NOMO-1 (cell line): ENCODE data around the gene SLC7A9.
"Not testable (repeated sequence)": the region's sequence is repeated elsewhere in the genome, so short reads cannot be mapped to it uniquely, and the experiment has no call there.

Experiments used
- DNase-seq, 2 experiments: peaks; one replicate each; lab custom pipeline; 2025; ENCODE audit not compliant: unreplicated experiment in 2 of 2; lab: John Stamatoyannopoulos, UW

The SLC7A9 gene

DNA sequence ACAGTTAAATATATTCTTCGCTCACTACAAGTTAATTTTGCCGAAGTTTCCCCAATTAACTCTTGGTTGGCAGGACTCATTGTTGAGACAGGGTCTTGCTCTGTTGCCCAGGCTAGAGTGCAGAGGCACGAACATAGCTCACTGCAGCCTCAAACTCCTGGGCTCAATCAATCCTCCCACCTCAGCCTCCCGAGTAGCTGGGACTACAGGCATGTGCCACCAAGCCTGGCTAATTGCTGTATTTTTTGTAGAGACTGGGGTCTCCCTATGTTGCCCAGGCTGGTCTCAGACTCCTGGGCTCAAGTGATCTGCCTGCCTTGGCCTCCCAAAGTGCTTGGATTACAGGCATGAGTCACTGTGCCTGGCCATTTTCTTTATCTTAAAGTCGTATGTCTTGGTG is 15.7 kb upstream of the SLC7A9 start:
- not testable (repeated sequence) for DNase-seq

GRCh38 chr19:32881766-32882165 is 12.2 kb upstream of the SLC7A9 start:
- DNase-seq: no peak

GRCh38 chr19:32880622-32881021 is 11.1 kb upstream of the SLC7A9 start:
- DNase-seq: no peak

DNA sequence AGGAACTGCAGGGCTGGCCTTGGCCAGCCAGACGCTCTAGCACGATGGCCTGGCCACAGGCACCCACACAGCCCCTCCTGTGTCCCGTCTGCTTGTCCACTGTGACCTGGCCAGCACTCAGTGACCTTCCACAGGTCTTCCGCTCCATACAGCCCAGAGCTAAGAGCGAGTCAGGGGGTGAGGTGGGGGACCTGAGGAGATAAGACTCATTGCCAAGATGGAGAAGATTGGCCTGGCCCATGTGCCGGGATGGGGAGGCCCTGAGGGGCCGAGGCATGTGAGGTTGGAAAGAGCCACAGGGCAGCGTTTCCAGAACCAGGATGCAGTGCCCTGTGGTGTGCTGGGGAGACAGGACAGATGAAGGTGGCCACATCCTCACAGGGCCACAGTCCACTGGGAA is 10.2 kb upstream of the SLC7A9 start:
- DNase-seq: no peak

DNA sequence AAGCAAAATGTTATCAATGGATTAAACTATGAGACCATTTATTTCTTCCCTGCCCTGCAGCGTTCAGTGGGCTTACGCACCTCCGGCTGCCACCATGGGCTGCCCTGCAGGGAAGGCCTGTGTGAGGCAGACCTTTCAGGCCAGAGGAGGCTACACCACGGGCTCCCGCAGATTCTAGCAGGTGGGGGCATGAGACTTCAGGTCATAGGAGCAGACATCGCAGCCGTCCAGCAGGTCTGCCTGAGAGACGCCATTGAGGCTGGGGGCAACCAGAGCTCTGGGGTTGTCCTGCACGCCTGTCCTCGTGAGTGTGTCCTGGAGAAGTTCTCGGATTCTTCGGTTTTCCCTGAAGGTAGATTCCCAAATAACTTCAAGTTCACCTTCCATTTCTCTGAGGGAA is 9.4 kb upstream of the SLC7A9 start:
- no peak for DNase-seq

GRCh38 chr19:32877977-32878745 is 8.6 kb upstream of the SLC7A9 start:
- no peak for DNase-seq

DNA sequence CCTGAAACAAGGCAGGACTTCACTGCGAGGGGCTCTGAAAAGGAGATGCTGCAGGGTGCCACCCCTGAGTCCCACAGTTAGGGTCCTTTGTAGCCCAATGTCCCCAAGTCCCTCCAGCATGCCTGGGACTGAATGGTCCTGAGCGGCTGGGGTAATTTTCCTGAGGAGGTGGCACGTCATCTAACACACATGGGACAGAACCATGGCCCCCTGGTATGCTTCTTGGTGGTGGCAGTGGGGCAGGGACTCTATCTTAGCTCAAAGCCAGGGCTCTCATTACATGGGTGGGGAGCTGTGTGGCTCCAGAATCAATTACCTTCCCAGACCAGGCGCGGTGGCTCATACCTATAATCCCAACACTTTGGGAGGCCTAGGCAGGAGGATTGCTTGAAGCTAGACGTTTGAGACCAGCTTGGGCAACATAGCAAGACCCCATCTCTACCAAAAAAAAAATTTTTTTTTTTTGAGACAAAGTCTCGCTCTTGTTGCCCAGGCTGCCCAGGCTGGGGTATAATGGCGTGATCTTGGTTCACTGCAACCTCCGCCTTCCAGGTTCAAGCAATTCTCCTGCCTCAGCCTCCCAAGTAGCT is 7.9 kb upstream of the SLC7A9 start:
- DNase-seq: no peak

DNA sequence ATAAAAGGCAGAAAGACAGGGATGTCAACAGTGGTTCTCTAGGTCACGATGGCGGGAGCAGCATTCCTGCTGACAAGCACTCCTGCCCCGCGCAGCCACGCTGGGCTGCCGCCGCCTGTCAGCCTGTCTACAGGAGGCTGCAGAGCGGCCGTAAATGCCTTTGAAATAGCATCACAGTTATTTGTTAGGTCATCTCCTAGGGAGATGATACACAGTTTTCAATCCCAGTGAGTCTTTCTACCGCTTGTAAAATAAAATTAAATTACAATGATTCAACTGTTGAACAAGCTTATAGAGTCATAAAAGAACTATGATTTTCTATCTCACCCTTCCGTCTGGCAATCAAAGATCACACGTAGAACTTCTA is 7.3 kb upstream of the SLC7A9 start:
- no peak for DNase-seq

DNA sequence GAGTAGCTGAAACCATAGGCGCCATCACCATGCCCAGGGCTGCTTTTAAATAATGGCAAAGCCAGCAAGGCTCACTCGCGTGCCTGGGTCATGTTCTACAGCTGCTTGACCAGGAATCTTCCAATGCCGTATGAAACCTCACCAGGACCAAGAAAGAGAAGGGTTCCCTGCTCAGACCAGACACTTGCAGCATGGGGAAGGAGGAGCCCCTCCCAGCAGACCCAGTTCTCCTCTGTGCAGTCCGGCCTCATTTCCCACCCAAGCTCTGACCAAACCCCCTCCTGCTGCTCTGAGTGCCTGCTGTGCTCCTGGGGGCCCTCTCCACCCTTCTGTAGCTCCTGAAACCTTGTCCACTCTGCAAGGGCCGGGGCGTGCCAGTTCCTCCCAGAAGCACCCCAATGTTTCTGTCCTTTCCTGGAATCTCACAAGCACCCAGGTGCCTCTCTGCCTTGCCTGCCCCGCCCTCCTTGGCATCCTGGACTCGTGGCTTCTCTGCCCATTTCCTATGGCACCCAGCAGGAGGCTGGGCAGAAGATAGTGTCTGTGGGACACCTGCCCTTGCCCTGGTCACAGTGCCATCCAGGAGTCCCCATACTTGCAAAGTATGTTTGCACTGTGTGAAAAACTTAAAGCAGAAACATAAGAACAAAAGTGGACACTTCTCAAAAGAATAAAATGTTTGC is 6.8 kb upstream of the SLC7A9 start:
- no peak for DNase-seq

- no peak for DNase-seq
Observed at GRCh38 chr19:32875428-32875827, 5.9 kb upstream of the SLC7A9 start.

DNA sequence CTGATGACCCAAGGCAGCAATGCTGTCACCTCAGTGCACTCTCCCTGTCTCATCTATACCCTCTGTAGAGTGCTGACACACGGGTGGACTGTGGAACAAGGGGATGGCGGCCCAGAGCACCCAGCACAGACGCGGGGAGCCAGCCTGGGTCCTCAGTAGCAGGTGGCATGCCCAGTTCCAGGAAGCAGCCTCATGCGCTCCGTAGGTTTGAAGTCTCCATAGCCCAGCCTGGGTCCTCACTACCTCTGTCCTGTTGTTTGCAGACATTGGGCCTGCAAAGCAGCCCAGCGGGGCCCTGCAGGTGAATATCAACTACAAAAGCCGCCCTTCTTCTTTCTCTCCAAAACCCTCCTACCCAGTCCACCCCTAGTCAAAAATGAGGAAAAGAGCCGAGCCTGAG is 5.0 kb upstream of the SLC7A9 start:
- no peak for DNase-seq

DNA sequence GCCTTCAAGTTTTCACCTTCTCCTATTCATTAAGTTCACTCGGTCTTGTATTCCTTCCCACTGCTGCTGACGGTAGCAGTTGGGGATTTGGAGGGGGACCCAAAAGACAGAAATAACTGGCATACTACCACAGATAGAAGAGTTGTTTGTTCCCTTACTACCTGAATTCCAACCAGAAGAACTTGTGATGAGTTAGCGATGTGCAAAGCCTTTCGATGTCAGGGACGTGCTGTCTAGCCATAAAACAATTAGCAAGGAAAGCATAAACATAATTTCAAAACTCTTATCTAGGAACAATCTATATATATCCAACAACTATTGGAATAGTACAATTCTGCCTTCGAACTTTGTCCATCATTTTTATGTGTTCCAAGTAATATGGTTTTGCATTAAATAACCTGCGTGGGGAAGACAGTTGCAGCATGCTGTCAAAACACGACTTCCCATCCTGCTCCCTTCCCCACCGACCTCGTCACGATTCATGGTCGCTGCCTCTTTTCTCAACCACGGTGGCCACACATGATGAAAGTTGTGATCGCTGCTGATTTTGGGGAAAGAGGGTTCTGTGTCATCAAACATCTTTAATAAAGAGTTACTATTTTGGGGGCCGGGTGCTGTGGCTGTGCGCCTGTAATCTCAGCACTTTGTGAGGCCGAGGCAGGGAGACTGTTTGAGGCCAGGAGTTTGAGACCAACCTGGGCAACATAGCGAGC is 3.8 kb upstream of the SLC7A9 start:
- DNase-seq: no peak

DNA sequence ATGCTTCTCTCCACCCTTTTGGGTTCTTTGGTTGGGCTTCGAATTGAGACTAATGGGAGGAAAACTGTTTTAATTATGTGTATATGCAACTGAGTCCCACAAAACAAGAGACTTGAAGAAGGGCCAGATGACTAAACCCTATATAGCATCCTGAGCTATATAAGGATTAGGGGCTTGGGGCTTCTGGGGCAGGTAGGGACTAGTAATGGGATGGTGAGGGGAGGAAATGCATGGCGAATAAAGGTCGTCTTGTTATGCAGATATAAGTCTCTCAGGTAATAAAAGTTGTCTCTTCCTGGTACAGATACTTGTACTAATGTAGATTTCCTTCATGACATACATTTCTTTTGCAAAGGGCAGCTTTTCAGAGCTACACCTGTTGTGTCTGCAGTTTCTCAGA is 2.8 kb upstream of the SLC7A9 start:
- DNase-seq: no peak

GRCh38 chr19:32870981-32871451 is 1.4 kb upstream of the SLC7A9 start:
- DNase-seq: no peak

GRCh38 chr19:32869966-32870573 is 503 bp upstream of the SLC7A9 start:
- no peak for DNase-seq

DNA sequence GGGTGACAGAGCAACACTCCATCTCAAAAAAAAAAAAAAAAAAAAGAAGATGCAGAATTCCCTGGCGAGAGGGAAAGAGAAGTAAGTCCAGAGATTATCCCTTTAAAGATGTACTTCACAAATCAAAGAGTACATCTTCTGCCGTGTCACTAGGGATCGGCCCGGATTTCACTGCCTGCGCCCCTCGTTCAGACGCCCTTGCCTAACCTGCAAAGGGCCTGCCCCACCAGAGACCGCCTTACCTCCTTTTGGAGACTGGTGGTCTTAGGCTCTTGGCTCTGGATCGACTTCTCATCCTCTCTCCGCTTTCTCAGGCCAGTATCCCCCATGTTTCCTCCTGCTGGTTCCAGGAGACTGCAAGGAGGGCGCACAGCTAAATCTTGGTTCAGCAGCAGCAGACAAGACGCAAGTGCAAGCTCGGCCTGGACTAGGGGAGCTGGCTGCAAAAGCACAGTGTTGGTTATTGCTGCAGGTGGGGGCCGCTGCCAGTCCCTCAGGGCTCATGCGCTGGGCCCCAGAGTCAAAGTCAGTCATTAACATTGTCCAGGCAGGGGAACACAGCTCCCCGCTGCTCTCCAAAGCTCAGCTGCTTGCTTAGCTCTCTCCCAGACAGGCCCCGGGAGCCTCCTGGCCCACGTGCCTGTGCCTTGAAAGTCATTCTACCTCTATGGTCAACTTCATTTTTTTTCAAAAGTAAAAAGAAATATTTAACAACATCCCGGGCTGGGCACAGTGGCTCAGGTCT is 1.2 kb downstream of the SLC7A9 start:
- no peak for DNase-seq

GRCh38 chr19:32867436-32867835 is 2.1 kb downstream of the SLC7A9 start:
- DNase-seq: not testable (repeated sequence)

- no peak for DNase-seq
Observed at GRCh38 chr19:32866564-32867265, 2.9 kb downstream of the SLC7A9 start.

DNA sequence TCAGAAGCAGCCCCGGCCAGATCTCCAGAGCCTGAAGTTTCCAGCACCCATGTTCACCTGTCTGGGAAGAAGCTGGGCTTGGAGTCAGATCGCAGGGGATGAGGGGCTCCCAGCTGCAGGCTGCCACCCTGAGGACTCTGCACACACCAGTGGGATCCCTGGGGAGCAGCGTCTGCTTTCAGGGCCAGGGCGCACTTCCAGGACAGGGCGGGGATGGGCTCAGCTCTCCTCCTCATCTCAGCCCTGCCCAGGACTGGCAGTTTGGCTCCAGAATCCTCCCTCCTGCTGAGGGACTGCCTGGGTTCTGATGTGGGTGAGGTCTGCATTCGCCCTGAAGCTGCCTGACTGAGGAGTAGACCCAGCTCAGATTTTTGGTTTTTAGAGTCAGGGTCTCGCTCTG is 3.5 kb downstream of the SLC7A9 start:
- no peak for DNase-seq

DNA sequence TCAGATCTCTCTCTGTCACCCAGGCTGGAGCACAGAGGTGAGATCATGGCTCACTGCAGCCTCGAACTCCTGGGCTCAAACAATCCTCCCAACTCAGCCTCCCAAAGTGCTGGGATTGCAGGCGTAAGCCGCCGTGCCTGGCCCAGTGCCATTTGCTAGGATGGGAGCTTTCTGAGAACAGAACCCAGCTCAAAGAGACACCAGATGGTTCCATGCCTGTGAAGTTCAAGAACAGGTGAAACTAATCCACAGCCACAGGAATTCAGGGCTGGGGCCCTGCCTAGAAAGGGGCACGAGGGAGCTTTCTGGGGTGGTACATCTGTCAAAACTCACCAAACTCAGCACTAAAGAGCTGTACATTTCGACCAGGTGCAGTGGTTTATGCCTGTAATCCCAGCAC is 4.2 kb downstream of the SLC7A9 start:
- DNase-seq: no peak
